Hematopoietic multipotent progenitor cell treated with erythropoietin and hydrocortisone succinate and interleukin-3 and kit ligand, for 17 days (in vitro differentiated cells): ENCODE measurements around the gene FKBP3.
"Not testable (repeated sequence)": the region's sequence is repeated elsewhere in the genome, so short reads cannot be mapped to it uniquely, and the experiment has no call there.

ENCODE experiments used
- DNase-seq: peaks from one replicate; pipeline ENCODE4 v3.0.0-alpha.2; 2015; ENCODE audit warnings: low spot score

The FKBP3 gene

GRCh38 chr14:45134051-45134958, at the start of gene FKBP3:
Gene FKBP3, minus strand, starts transcription at chr14:45134481. Its CDS starts 25 bp downstream, at chr14:45134456.
- peak; percentile 98 for DNase-seq

- no peak for DNase-seq
Measured at GRCh38 chr14:45181806-45182205, 47.5 kb upstream of the FKBP3 start.

GRCh38 chr14:45181329-45181728, 47.0 kb upstream of the FKBP3 start:
- DNase-seq, result no peak

- DNase-seq, result no peak
Measured at GRCh38 chr14:45177076-45177475, 42.8 kb upstream of the FKBP3 start.

- no peak for DNase-seq
Measured at GRCh38 chr14:45169906-45170305, 35.6 kb upstream of the FKBP3 start.

- no peak for DNase-seq
Measured at GRCh38 chr14:45156067-45156466, 21.8 kb upstream of the FKBP3 start.

GRCh38 chr14:45150386-45150890, 16.2 kb upstream of the FKBP3 start:
- no peak for DNase-seq

GRCh38 chr14:45149602-45150001, 15.3 kb upstream of the FKBP3 start:
- DNase-seq, result no peak

- DNase-seq, result no peak
Measured at GRCh38 chr14:45145214-45145613, 10.9 kb upstream of the FKBP3 start.

- DNase-seq, result no peak
Measured at GRCh38 chr14:45144658-45145057, 10.4 kb upstream of the FKBP3 start.

- DNase-seq, result not testable (repeated sequence)
Measured at GRCh38 chr14:45142083-45142482, 7.8 kb upstream of the FKBP3 start.

GRCh38 chr14:45140661-45141187, 6.4 kb upstream of the FKBP3 start:
- no peak for DNase-seq

GRCh38 chr14:45136399-45136798, 2.1 kb upstream of the FKBP3 start:
- DNase-seq, result no peak

- DNase-seq, result peak; percentile 96
Measured at GRCh38 chr14:45135659-45136395, 1.5 kb upstream of the FKBP3 start, which contains the start of gene FANCM. Gene FANCM, plus strand, starts transcription at chr14:45135930. Its CDS starts 102 bp downstream, at chr14:45136032.

GRCh38 chr14:45135156-45135555, 875 bp upstream of the FKBP3 start:
- no peak for DNase-seq

GRCh38 chr14:45133683-45134050, 614 bp downstream of the FKBP3 start:
- DNase-seq, result peak; percentile 9

- DNase-seq, result no peak
Measured at GRCh38 chr14:45128963-45129629, 5.2 kb downstream of the FKBP3 start.

GRCh38 chr14:45125754-45126153, 8.5 kb downstream of the FKBP3 start:
- DNase-seq, result no peak

- DNase-seq, result no peak
Measured at GRCh38 chr14:45123271-45123670, 11.0 kb downstream of the FKBP3 start.

- DNase-seq, result no peak
Measured at GRCh38 chr14:45120096-45120495, 14.2 kb downstream of the FKBP3 start.

GRCh38 chr14:45118594-45118993, 15.7 kb downstream of the FKBP3 start:
- DNase-seq, result no peak

GRCh38 chr14:45114327-45114726, 20.0 kb downstream of the FKBP3 start:
- no peak for DNase-seq
